PC-9 (cell line): ENCODE measurements around the gene SLAIN2. TPM values are rescaled to one million over a fixed set of nuclear protein-coding genes. Genes with fewer than 3 reads are reported as not detected.

Experiments used
- BruUV-seq: library from RNA; stranded (reverse); fragments of 400-500 nt; replicated peaks from 2 replicates; lab custom pipeline; 2021; lab: Mats Ljungman, UMichigan
- CTCF ChIA-PET: fragments of 300-600 bp; sonication (Branson Sonifier 250); formaldehyde crosslinking; loops from one replicate; lab custom pipeline; 2022; ENCODE audit warnings: antibody characterized with exemption; lab: Charles Lee
- POLR2A ChIA-PET: fragments of 300-600 bp; sonication (Branson Sonifier 250); formaldehyde crosslinking; loops from one replicate; lab custom pipeline; 2022; ENCODE audit warnings: antibody characterized with exemption; ENCODE audit not compliant: unreplicated experiment; lab: Charles Lee
- DNase-seq, 2 experiments: peaks; one replicate each; pipeline versions ENCODE4 v3.0.0 to v3.0.0-alpha.2; 2015 to 2022; ENCODE audit warnings: mixed read lengths in 1 of 2
- H2AFZ ChIP-seq: fragments of 200-600 bp; sonication (generic); 2 replicates; pipeline ENCODE4 v1.8.1; 2017; ENCODE audit warnings: antibody characterized with exemption
- H3F3A ChIP-seq: fragments of 200-600 bp; sonication (generic); 2 replicates; pipeline ENCODE4 v1.8.1; 2017; ENCODE audit warnings: antibody characterized with exemption, mild to moderate bottlenecking, low read depth; ENCODE audit not compliant: insufficient read depth
- H3K27ac ChIP-seq: fragments of 200-600 bp; sonication (generic); 2 replicates; pipeline ENCODE4 v1.6.1; 2016; ENCODE audit warnings: mixed run types
- H3K27me3 ChIP-seq: fragments of 200-600 bp; sonication (generic); 2 replicates; pipeline ENCODE4 v1.6.1; 2016; ENCODE audit warnings: low read depth, mixed run types; ENCODE audit not compliant: insufficient read depth
- H3K36me3 ChIP-seq: fragments of 200-600 bp; sonication (generic); 2 replicates; pipeline ENCODE4 v1.6.1; 2016; ENCODE audit warnings: low read depth, mixed run types
- H3K4me1 ChIP-seq: fragments of 200-600 bp; sonication (generic); replicated peaks from 2 replicates; pipeline ENCODE4 v1.6.1; 2016; ENCODE audit warnings: mixed run types; ENCODE audit not compliant: insufficient read depth
- H3K4me2 ChIP-seq: fragments of 200-600 bp; sonication (generic); 2 replicates; pipeline ENCODE4 v1.6.1; 2017; ENCODE audit warnings: mixed run types
- H3K4me3 ChIP-seq: fragments of 200-600 bp; sonication (generic); 2 replicates; pipeline ENCODE4 v1.6.1; 2016; ENCODE audit warnings: mixed run types
- H3K79me2 ChIP-seq: fragments of 200-600 bp; sonication (generic); 2 replicates; pipeline ENCODE4 v1.6.1; 2017; ENCODE audit warnings: low read depth, mixed run types
- H3K9me2 ChIP-seq: fragments of 200-600 bp; sonication (generic); 2 replicates; pipeline ENCODE4 v1.8.1; 2017; ENCODE audit warnings: mild to moderate bottlenecking; ENCODE audit not compliant: insufficient read depth
- H3K9me3 ChIP-seq: fragments of 200-600 bp; sonication (generic); 2 replicates; pipeline ENCODE4 v1.8.1; 2016; ENCODE audit warnings: low read depth; ENCODE audit not compliant: insufficient read depth
- H4K20me1 ChIP-seq: fragments of 200-600 bp; sonication (generic); 2 replicates; pipeline ENCODE4 v1.8.1; 2017; ENCODE audit not compliant: insufficient read depth
- EZH2 ChIP-seq: fragments of 200-600 bp; sonication (generic); IDR thresholded peaks from 2 replicates; pipeline ENCODE4 v1.8.0; 2017; ENCODE audit warnings: antibody characterized with exemption, low read depth
- intact Hi-C: fragments of 100-400 bp; cut with micrococcal nuclease; formaldehyde crosslinking; loops from one replicate; pipeline ENCODE4 v1.10.0; 2022; ENCODE audit not compliant: unreplicated experiment
- total RNA-seq: library from RNA; stranded (reverse); gene quantifications from 2 replicates; pipeline ENCODE4 v1.2.3, GENCODE V29; 2021
- TF ChIP-seq, protein P1 (sequence below): fragments of 200-600 bp; sonication (generic); conservative IDR thresholded peaks from 2 replicates; pipeline ENCODE4 v1.6.1; 2017; ENCODE audit warnings: mixed run types, antibody characterized with exemption, mild to moderate bottlenecking, moderate library complexity

The SLAIN2 gene
- total RNA-seq, 1 experiment from 2014 or later, result 70.4 TPM

DNA sequence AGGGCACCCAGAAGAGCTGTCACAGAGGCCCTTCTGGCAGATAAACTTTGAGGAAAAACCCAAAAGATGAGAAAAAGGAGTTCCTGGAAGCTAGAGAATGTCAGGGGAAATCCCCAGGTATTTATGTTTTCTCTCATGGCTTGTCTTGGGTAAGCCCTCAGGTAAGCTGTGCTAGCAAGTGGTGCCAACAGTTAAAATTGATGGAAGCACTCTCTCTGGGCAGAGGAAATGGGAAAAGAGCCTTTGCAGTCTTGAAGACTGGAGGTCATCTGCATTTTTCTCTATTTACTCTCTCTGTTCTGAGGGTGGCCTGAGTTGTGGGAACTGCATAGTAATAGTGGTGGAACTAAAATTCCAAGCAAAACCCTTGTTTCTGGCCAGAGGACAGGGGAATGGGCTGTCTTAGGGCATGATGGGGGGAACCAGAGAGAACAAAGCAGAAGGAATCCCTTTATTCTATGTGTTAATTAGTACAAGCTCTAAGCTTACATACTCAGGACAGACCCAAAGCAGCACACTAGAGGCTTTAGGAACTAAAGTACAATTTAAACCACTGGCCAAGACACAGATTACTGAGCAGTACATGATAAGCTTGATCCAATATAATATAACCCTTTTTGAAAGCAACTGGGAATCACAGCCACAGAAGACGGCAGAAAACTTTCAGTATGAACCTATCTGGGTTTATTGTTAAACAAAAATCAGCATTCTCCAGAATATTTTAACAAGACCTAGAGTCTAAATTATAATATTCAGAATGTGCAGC lies 88.6 kb downstream of the SLAIN2 start:
- no peaks in the 10 kb centered on the region; the same call in 1 of the 2 replicates for H3F3A ChIP-seq
- H3K4me2 ChIP-seq, result no peak overlapping the region
- intact Hi-C loops, result loop anchor here (10.0 kb wide), 1 partner anchor 115 kb away; no protein-coding TSS in a partner anchor
- H4K20me1 ChIP-seq, result 0 out of 2 replicates have a peak, but pooled peaks cover 3% of the 10 kb centered on the region
- no peaks in the 10 kb centered on the region for H3K4me1 ChIP-seq
- no peaks in the 10 kb centered on the region for H3K79me2 ChIP-seq
- BruUV-seq, result no TSS peak
- no peaks in the 10 kb centered on the region for H3K27me3 ChIP-seq
- TF ChIP-seq, protein P1, sequence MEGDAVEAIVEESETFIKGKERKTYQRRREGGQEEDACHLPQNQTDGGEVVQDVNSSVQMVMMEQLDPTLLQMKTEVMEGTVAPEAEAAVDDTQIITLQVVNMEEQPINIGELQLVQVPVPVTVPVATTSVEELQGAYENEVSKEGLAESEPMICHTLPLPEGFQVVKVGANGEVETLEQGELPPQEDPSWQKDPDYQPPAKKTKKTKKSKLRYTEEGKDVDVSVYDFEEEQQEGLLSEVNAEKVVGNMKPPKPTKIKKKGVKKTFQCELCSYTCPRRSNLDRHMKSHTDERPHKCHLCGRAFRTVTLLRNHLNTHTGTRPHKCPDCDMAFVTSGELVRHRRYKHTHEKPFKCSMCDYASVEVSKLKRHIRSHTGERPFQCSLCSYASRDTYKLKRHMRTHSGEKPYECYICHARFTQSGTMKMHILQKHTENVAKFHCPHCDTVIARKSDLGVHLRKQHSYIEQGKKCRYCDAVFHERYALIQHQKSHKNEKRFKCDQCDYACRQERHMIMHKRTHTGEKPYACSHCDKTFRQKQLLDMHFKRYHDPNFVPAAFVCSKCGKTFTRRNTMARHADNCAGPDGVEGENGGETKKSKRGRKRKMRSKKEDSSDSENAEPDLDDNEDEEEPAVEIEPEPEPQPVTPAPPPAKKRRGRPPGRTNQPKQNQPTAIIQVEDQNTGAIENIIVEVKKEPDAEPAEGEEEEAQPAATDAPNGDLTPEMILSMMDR, result no peak
- TF ChIP-seq EZH2, result no peak
- ChIA-PET POLR2A (no interaction called here), CTCF (no interaction called here)
- DNase-seq, result no peak
- no peak overlapping the region for H3K27ac ChIP-seq
- no peaks in the 10 kb centered on the region for H3K9me3 ChIP-seq
- H3K9me2 ChIP-seq, result no peaks in the 10 kb centered on the region
- no peak overlapping the region for H3K4me3 ChIP-seq
- no peaks in the 10 kb centered on the region; the same call in 1 of the 2 replicates for H3K36me3 ChIP-seq
- no peak overlapping the region for H2AFZ ChIP-seq

DNA sequence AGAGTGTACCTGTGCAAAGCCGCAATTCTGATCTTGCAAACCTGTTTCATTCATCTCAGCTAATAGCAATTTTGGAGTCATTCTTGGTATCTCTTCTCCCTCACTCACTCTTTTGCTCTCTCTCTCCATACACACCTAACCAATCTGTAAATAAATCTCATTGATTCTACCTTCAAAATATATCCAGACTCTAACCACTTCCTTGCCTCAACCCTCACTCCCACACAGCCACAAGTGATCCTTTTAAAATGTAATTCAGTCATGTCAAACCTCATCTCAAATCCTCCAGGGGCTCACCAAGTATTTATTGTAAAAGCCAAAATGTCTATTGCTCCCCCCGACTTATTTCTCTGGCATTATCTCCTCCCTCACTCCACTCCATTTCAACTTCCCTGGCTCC lies 90.1 kb downstream of the SLAIN2 start:
- TF ChIP-seq, protein P1, result no peak
- TF ChIP-seq EZH2, result no peak
- Histone ChIP-seq H3K9me2 (no peaks in the 10 kb centered on the region), H3K4me1 (no peaks in the 10 kb centered on the region), H3K4me2 (no peak overlapping the region), H3K27ac (no peak overlapping the region), H3F3A (no peaks in the 10 kb centered on the region; the same call in 1 of the 2 replicates), H3K27me3 (no peaks in the 10 kb centered on the region), H3K4me3 (no peak overlapping the region), H4K20me1 (0 out of 2 replicates have a peak, but pooled peaks cover 3% of the 10 kb centered on the region), H3K79me2 (no peaks in the 10 kb centered on the region), H3K9me3 (no peaks in the 10 kb centered on the region), H3K36me3 (no peaks in the 10 kb centered on the region), H2AFZ (no peak overlapping the region)
- intact Hi-C loops, result loop anchor here (10.0 kb wide), 1 partner anchor 117 kb away; no protein-coding TSS in a partner anchor
- ChIA-PET POLR2A (no interaction called here), CTCF (no interaction called here)
- BruUV-seq, result no TSS peak
- no peak for DNase-seq

DNA sequence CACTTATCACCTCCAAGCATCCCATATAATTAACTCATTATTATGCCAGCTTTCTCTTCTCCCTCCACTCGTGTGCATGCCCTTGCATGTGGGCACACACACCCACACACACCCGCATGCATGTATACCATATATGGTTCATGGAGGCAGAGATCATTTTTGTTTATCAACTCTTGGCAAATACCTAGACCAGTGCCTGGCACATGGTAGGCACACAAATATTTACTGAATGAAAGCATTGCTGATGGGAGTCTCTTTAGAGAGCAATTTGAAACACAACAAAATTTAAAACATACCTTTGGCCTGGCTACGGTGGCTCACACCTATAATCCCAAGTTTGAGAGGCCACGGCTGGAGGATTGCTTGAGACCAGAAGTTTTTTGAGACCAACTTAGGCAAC lies 90.7 kb downstream of the SLAIN2 start:
- H3K4me2 ChIP-seq, result no peak overlapping the region
- no peak overlapping the region for H3K4me3 ChIP-seq
- no peaks in the 10 kb centered on the region for H3K9me2 ChIP-seq
- H3F3A ChIP-seq, result no peaks in the 10 kb centered on the region; the same call in 1 of the 2 replicates
- no peaks in the 10 kb centered on the region for H3K79me2 ChIP-seq
- H3K4me1 ChIP-seq, result no peaks in the 10 kb centered on the region
- ChIA-PET POLR2A (no interaction called here), CTCF (no interaction called here)
- intact Hi-C loops, result loop anchor here (10.0 kb wide), 1 partner anchor 117 kb away; no protein-coding TSS in a partner anchor
- no peaks in the 10 kb centered on the region for H3K9me3 ChIP-seq
- no peak overlapping the region for H2AFZ ChIP-seq
- no peaks in the 10 kb centered on the region for H3K36me3 ChIP-seq
- H4K20me1 ChIP-seq, result 0 out of 2 replicates have a peak, but pooled peaks cover 3% of the 10 kb centered on the region
- H3K27me3 ChIP-seq, result no peaks in the 10 kb centered on the region
- no peak overlapping the region for H3K27ac ChIP-seq
- BruUV-seq, result no TSS peak
- TF ChIP-seq, protein P1, result no peak
- TF ChIP-seq EZH2, result no peak
- no peak for DNase-seq
